HG02943 (cell line): ENCODE measurements around the gene SERINC5.
"Not testable (repeated sequence)": the region's sequence is repeated elsewhere in the genome, so short reads cannot be mapped to it uniquely, and the experiment has no call there.

Source experiments
- ATAC-seq: cut with Tn5 transposase; IDR thresholded peaks from one replicate; pipeline ENCODE4 v1.9.1; 2021; ENCODE audit warnings: mild to moderate bottlenecking, low read depth, moderate library complexity; ENCODE audit not compliant: unreplicated experiment

SERINC5 gene

GRCh38 chr5:80114860-80115259, 141.0 kb downstream of the SERINC5 start:
- ATAC-seq = no peak

- ATAC-seq = not testable (repeated sequence)
These were observed 144.4 kb downstream of the SERINC5 start for GRCh38 chr5:80111376-80111990.

GRCh38 chr5:80109646-80110478, 146.0 kb downstream of the SERINC5 start:
- no peak for ATAC-seq

- no peak for ATAC-seq
These were observed 148.9 kb downstream of the SERINC5 start for GRCh38 chr5:80106916-80107315.

GRCh38 chr5:80105698-80106439, 150.0 kb downstream of the SERINC5 start:
- no peak for ATAC-seq

GRCh38 chr5:80103371-80103770, 152.5 kb downstream of the SERINC5 start:
- no peak for ATAC-seq

- ATAC-seq = no peak
These were observed 153.9 kb downstream of the SERINC5 start for GRCh38 chr5:80101993-80102392.

GRCh38 chr5:80097451-80097850, 158.4 kb downstream of the SERINC5 start:
- no peak for ATAC-seq

GRCh38 chr5:80094236-80094738, 161.6 kb downstream of the SERINC5 start:
- ATAC-seq = no peak

- ATAC-seq = no peak
These were observed 162.1 kb downstream of the SERINC5 start for GRCh38 chr5:80093796-80094195.

- no peak for ATAC-seq
These were observed 163.3 kb downstream of the SERINC5 start for GRCh38 chr5:80092486-80093107.

- ATAC-seq = not testable (repeated sequence)
These were observed 164.1 kb downstream of the SERINC5 start for GRCh38 chr5:80091792-80092192.

GRCh38 chr5:80090884-80091166, 165.0 kb downstream of the SERINC5 start:
- no peak for ATAC-seq

GRCh38 chr5:80083101-80083890, 172.6 kb downstream of the SERINC5 start:
- peak; percentile 64 for ATAC-seq

- no peak for ATAC-seq
These were observed 173.1 kb downstream of the SERINC5 start for GRCh38 chr5:80082731-80083100.

GRCh38 chr5:80082281-80082680, 173.6 kb downstream of the SERINC5 start:
- no peak for ATAC-seq

- ATAC-seq = no peak
These were observed 176.9 kb downstream of the SERINC5 start for GRCh38 chr5:80078921-80079320.

GRCh38 chr5:80077051-80077714, 178.7 kb downstream of the SERINC5 start:
- ATAC-seq = no peak
